Adipocyte (in vitro differentiated cells): ENCODE data around the gene ZNF319.

Source experiments
- DNase-seq: peaks from one replicate; pipeline ENCODE4 v3.0.0-alpha.2; 2015; ENCODE audit warnings: low read depth
- H3K27me3 ChIP-seq: replicated peaks from 2 replicates; pipeline ENCODE4 v1.7.0; 2013; ENCODE audit warnings: mild to moderate bottlenecking, low read length, moderate library complexity; ENCODE audit not compliant: control insufficient read depth, insufficient read depth
- H3K36me3 ChIP-seq: 2 replicates; pipeline ENCODE4 v1.7.0; 2013; ENCODE audit warnings: low read length, mild to moderate bottlenecking, moderate library complexity; ENCODE audit not compliant: control insufficient read depth, insufficient read depth, severe bottlenecking
- H3K4me1 ChIP-seq: 2 replicates; pipeline ENCODE4 v1.7.0; 2013; ENCODE audit warnings: mild to moderate bottlenecking, low read length, moderate library complexity; ENCODE audit not compliant: control insufficient read depth, insufficient read depth
- H3K4me3 ChIP-seq: 2 replicates; pipeline ENCODE4 v1.7.0; 2013; ENCODE audit warnings: mild to moderate bottlenecking, low read length, moderate library complexity
- H3K9ac ChIP-seq: 2 replicates; pipeline ENCODE4 v1.7.0; 2013; ENCODE audit warnings: mild to moderate bottlenecking, low read length, moderate library complexity
- H3K9me3 ChIP-seq: 2 replicates; pipeline ENCODE4 v1.7.0; 2013; ENCODE audit warnings: mild to moderate bottlenecking, low read length, moderate library complexity; ENCODE audit not compliant: control insufficient read depth

The ZNF319 gene

DNA sequence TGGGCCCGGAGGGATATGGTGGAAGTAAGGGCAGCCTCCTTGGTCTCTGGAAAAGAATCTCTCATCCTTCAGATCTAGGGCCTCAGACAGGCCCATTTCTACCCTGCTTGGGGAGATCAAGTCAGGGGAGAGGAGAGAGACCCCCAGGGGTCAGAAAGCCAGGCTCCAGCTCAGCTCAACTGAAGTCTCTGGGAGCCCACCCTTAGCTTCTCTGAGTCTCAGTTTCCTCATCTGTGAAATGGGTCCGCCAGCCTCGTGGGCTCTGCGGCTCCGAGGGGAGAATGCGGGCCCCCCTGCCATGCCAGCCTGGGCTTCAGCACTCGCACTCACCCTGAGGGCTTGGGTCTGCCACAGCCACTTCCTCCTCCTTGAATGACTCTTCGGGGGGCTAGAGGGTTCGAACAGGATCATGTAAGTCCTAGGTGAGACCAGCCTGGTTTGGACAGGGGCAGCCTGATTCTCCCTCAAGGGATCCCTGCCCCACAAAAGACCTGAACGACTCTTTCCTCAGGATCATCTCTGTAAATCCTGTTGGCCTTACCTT lies 36.2 kb downstream of the ZNF319 start:
- H3K9me3 ChIP-seq, result no peaks in the 10 kb centered on the region
- H3K9ac ChIP-seq, result no peak overlapping the region
- no peak for DNase-seq
- no peaks in the 10 kb centered on the region for H3K36me3 ChIP-seq
- H3K27me3 ChIP-seq, result peaks cover 49% of the 10 kb centered on the region
- H3K4me1 ChIP-seq, result peaks cover 5% of the 10 kb centered on the region
- H3K4me3 ChIP-seq, result no peak overlapping the region

- no peak for DNase-seq
- H3K27me3 ChIP-seq, result peaks cover 57% of the 10 kb centered on the region
- no peaks in the 10 kb centered on the region for H3K9me3 ChIP-seq
- no peak overlapping the region for H3K4me3 ChIP-seq
- no peaks in the 10 kb centered on the region for H3K36me3 ChIP-seq
- no peak overlapping the region for H3K9ac ChIP-seq
- peaks cover 5% of the 10 kb centered on the region for H3K4me1 ChIP-seq
These were observed 37.7 kb downstream of the ZNF319 start for GRCh38 chr16:57962756-57963155.

DNA sequence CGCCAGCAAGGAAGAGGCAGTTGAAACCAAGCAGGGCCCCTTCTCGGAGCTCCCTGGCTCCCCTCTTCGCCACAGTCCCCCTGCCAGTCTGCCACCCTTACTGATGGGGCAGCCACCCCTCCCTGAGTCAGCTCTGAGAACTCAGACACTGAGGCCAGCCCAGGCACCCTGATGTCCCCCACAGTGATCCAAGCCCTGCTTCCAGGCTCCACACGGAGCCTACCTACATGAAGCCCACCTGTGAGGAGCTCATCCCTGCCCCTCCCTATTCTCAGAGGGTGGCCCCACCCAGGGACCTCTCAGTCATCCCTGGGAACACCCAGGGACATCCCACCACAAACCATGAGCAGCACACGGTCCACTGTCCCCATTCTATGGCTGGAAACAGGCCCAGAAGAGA lies 38.4 kb downstream of the ZNF319 start:
- no peak overlapping the region for H3K4me3 ChIP-seq
- H3K4me1 ChIP-seq, result peaks cover 5% of the 10 kb centered on the region
- H3K9me3 ChIP-seq, result no peaks in the 10 kb centered on the region
- no peak overlapping the region for H3K9ac ChIP-seq
- DNase-seq, result no peak
- H3K27me3 ChIP-seq, result peaks cover 64% of the 10 kb centered on the region
- H3K36me3 ChIP-seq, result no peaks in the 10 kb centered on the region

DNA sequence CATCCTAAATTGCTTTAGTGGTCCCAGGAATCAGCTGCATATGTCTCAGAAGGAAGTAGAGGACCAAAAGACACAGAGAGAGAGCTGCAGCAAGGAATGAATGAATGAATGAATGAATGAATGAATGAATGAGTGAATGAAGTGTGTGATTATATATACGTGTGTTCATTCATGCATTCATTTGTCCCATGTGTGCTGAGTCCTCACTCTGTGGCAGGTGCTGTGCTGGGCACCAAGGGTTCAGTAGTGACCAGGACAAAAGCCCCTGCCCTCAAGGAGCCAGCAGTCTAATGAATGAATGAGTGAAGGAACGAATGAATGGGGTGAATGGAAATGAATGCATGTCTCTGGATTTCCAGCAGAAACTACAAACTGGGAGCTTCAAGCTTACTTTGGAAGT lies 38.9 kb downstream of the ZNF319 start:
- Histone ChIP-seq H3K4me3 (no peak overlapping the region), H3K9ac (no peak overlapping the region), H3K9me3 (no peaks in the 10 kb centered on the region), H3K4me1 (peaks cover 4% of the 10 kb centered on the region), H3K36me3 (no peaks in the 10 kb centered on the region), H3K27me3 (peaks cover 69% of the 10 kb centered on the region)
- no peak for DNase-seq

- DNase-seq, result no peak
- Histone ChIP-seq H3K4me3 (no peak overlapping the region), H3K36me3 (no peaks in the 10 kb centered on the region), H3K9ac (no peak overlapping the region), H3K27me3 (peaks cover 75% of the 10 kb centered on the region), H3K9me3 (no peaks in the 10 kb centered on the region), H3K4me1 (no peaks in the 10 kb centered on the region)
These were observed 39.5 kb downstream of the ZNF319 start for GRCh38 chr16:57960826-57961472.

DNA sequence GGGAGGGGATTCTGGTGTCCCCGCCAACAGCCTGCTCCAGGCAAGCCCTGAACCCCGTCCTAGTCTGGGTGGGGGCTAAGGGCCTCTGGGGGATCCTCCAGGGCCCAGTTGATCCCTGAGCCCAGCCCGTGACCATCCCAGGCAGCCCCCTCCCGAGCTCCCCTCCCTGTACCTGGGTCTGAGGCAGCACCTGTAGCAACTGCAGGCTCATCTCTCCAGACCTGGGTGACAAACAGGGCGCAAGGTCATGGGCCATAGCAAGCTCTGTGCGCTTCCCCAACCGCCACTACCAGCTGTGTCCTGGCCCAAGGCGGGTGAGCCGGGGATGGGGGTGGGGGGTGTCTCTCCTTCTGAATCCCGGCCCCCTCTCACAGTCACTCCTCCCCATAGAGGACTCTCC lies 40.2 kb downstream of the ZNF319 start:
- Histone ChIP-seq H3K9ac (no peak overlapping the region), H3K27me3 (peaks cover 76% of the 10 kb centered on the region), H3K4me3 (no peak overlapping the region), H3K9me3 (no peaks in the 10 kb centered on the region), H3K4me1 (no peaks in the 10 kb centered on the region), H3K36me3 (no peaks in the 10 kb centered on the region)
- no peak for DNase-seq

DNA sequence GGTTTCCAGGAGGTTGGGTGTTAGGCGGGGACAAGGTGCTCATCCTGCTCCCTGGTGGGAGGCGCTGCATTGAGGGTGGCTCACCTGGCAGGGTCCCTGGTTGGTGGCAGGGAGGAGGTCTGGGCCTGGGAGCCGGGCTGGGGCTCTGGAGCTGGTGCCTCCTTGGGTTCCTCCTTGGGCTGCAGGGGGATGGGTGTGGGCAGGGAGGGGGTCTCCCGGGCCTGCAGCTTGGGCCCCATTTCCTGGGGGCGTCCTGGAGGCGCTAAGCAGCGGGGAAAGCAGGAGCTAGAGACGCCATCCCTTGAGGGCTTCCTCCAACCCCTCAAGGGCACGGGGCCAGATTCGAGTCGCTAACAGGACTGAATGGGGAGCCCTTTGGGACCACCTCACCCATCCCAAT lies 40.7 kb downstream of the ZNF319 start:
- Histone ChIP-seq H3K9ac (no peak overlapping the region), H3K27me3 (peaks cover 79% of the 10 kb centered on the region), H3K36me3 (no peaks in the 10 kb centered on the region), H3K4me1 (no peaks in the 10 kb centered on the region), H3K4me3 (no peak overlapping the region), H3K9me3 (no peaks in the 10 kb centered on the region)
- DNase-seq, result no peak

GRCh38 chr16:57959121-57959520 lies 41.4 kb downstream of the ZNF319 start:
- Histone ChIP-seq H3K9ac (no peak overlapping the region), H3K27me3 (peaks cover 82% of the 10 kb centered on the region), H3K4me3 (no peak overlapping the region), H3K4me1 (no peaks in the 10 kb centered on the region), H3K36me3 (no peaks in the 10 kb centered on the region), H3K9me3 (no peaks in the 10 kb centered on the region)
- DNase-seq, result no peak

- Histone ChIP-seq H3K4me1 (no peaks in the 10 kb centered on the region), H3K9me3 (no peaks in the 10 kb centered on the region), H3K36me3 (no peaks in the 10 kb centered on the region), H3K27me3 (peaks cover 83% of the 10 kb centered on the region), H3K9ac (no peak overlapping the region), H3K4me3 (no peak overlapping the region)
- DNase-seq, result no peak
These were observed 41.9 kb downstream of the ZNF319 start for GRCh38 chr16:57958544-57958943.

- Histone ChIP-seq H3K9ac (no peak overlapping the region), H3K4me3 (no peak overlapping the region), H3K9me3 (no peaks in the 10 kb centered on the region), H3K27me3 (peaks cover 79% of the 10 kb centered on the region), H3K4me1 (no peaks in the 10 kb centered on the region), H3K36me3 (no peaks in the 10 kb centered on the region)
- no peak for DNase-seq
These were observed 42.6 kb downstream of the ZNF319 start for GRCh38 chr16:57957673-57958392.

- Histone ChIP-seq H3K27me3 (peaks cover 75% of the 10 kb centered on the region), H3K9me3 (no peaks in the 10 kb centered on the region), H3K36me3 (no peaks in the 10 kb centered on the region), H3K4me3 (no peak overlapping the region), H3K4me1 (no peaks in the 10 kb centered on the region), H3K9ac (no peak overlapping the region)
- no peak for DNase-seq
These were observed 43.4 kb downstream of the ZNF319 start for GRCh38 chr16:57956924-57957672.
